ENCODE results near the gene C10orf120. TPM values are rescaled to one million over a fixed set of nuclear protein-coding genes. Genes with fewer than 3 reads are reported as not detected.

Gene C10orf120
- total and polyA plus RNA-seq, 9 donors: not detected

- DNase-seq: no peak
- no peaks in the 10 kb centered on the region for H3K4me1 ChIP-seq (ENCODE audit: control insufficient read depth, insufficient read depth, low read length)
- no peaks in the 10 kb centered on the region for H3K36me3 ChIP-seq (ENCODE audit: control insufficient read depth, insufficient read depth, low read length)
- H3K9me3 ChIP-seq (replicated peaks; ENCODE audit: control insufficient read depth, low read depth, low read length): no peaks in the 10 kb centered on the region
- WGBS (ENCODE audit: insufficient coverage): no CpG with 5 or more reads among the region's 2 CpGs
- H3K4me3 ChIP-seq (ENCODE audit: low read length): no peak overlapping the region
- no peak overlapping the region for H3K27ac ChIP-seq (ENCODE audit: low read length)
- peaks cover 7% of the 10 kb centered on the region for H3K27me3 ChIP-seq (ENCODE audit: control insufficient read depth, insufficient read depth, low read length)
Observed at GRCh38 chr10:122656308-122656705, 43.3 kb downstream of the C10orf120 start.

- DNase-seq: no peak
- no peaks in the 10 kb centered on the region for H3K9me3 ChIP-seq (replicated peaks; ENCODE audit: control insufficient read depth, low read depth, low read length)
- WGBS (ENCODE audit: insufficient coverage): 78% methylated on average over 8 of the region's 9 CpGs
Observed at GRCh38 chr10:122655524-122656307, 43.9 kb downstream of the C10orf120 start.

GRCh38 chr10:122650331-122650730 is 49.3 kb downstream of the C10orf120 start:
- H3K4me3 ChIP-seq (ENCODE audit: low read length): no peak overlapping the region
- WGBS (ENCODE audit: insufficient coverage): no CpG with 5 or more reads among the region's 2 CpGs
- H3K4me1 ChIP-seq (ENCODE audit: control insufficient read depth, insufficient read depth, low read length): no peaks in the 10 kb centered on the region
- H3K9me3 ChIP-seq (replicated peaks; ENCODE audit: control insufficient read depth, low read depth, low read length): no peaks in the 10 kb centered on the region
- H3K36me3 ChIP-seq (ENCODE audit: control insufficient read depth, insufficient read depth, low read length): no peaks in the 10 kb centered on the region
- DNase-seq: no peak
- peaks cover 13% of the 10 kb centered on the region for H3K27me3 ChIP-seq (ENCODE audit: control insufficient read depth, insufficient read depth, low read length)
- no peak overlapping the region for H3K27ac ChIP-seq (ENCODE audit: low read length)

More at GRCh38 chr10:122655524-122656307, 43.9 kb downstream of the C10orf120 start:
- Histone ChIP-seq H3K27ac (ENCODE audit: low read length) (no peak overlapping the region), H3K27me3 (ENCODE audit: control insufficient read depth, insufficient read depth, low read length) (peaks cover 9% of the 10 kb centered on the region), H3K36me3 (ENCODE audit: control insufficient read depth, insufficient read depth, low read length) (no peaks in the 10 kb centered on the region), H3K4me1 (ENCODE audit: control insufficient read depth, insufficient read depth, low read length) (no peaks in the 10 kb centered on the region), H3K4me3 (ENCODE audit: low read length) (no peak overlapping the region)

- WGBS (ENCODE audit: insufficient coverage): 55% methylated on average over 4 of the region's 5 CpGs
- Histone ChIP-seq H3K9me3 (replicated peaks; ENCODE audit: control insufficient read depth, low read depth, low read length) (no peaks in the 10 kb centered on the region), H3K36me3 (ENCODE audit: control insufficient read depth, insufficient read depth, low read length) (no peaks in the 10 kb centered on the region)
Observed at GRCh38 chr10:122649903-122650302, 49.7 kb downstream of the C10orf120 start.

GRCh38 chr10:122648599-122649428 is 50.8 kb downstream of the C10orf120 start:
- no peaks in the 10 kb centered on the region for H3K9me3 ChIP-seq (replicated peaks; ENCODE audit: control insufficient read depth, low read depth, low read length)
- WGBS (ENCODE audit: insufficient coverage): 41% methylated on average over 7 of the region's 10 CpGs
- no peak overlapping the region for H3K4me3 ChIP-seq (ENCODE audit: low read length)
- peak; percentile 32 for DNase-seq
- no peak overlapping the region for H3K27ac ChIP-seq (ENCODE audit: low read length)
- H3K4me1 ChIP-seq (ENCODE audit: control insufficient read depth, insufficient read depth, low read length): no peaks in the 10 kb centered on the region
- H3K27me3 ChIP-seq (ENCODE audit: control insufficient read depth, insufficient read depth, low read length): peaks cover 12% of the 10 kb centered on the region
- no peaks in the 10 kb centered on the region for H3K36me3 ChIP-seq (ENCODE audit: control insufficient read depth, insufficient read depth, low read length)

More at GRCh38 chr10:122649903-122650302, 49.7 kb downstream of the C10orf120 start:
- no peaks in the 10 kb centered on the region for H3K4me1 ChIP-seq (ENCODE audit: control insufficient read depth, insufficient read depth, low read length)
- H3K27me3 ChIP-seq (ENCODE audit: control insufficient read depth, insufficient read depth, low read length): peaks cover 12% of the 10 kb centered on the region
- no peak overlapping the region for H3K27ac ChIP-seq (ENCODE audit: low read length)
- no peak for DNase-seq
- H3K4me3 ChIP-seq (ENCODE audit: low read length): no peak overlapping the region

Other genes with a start within 250 kb of the C10orf120 start
- not detected for gene ARMS2, start 245.2 kb downstream of the C10orf120 start, total RNA-seq
- not detected for gene ARMS2, start 245.2 kb downstream of the C10orf120 start, polyA plus RNA-seq (ENCODE audit: insufficient read depth in 1 of 8, insufficient read length in 8 of 8, low replicate concordance in 1 of 8)
- 219 TPM for gene HTRA1, start 238.3 kb downstream of the C10orf120 start, total RNA-seq
- gene HTRA1, start 238.3 kb downstream of the C10orf120 start, polyA plus RNA-seq (ENCODE audit: insufficient read depth in 1 of 8, insufficient read length in 8 of 8, low replicate concordance in 1 of 8): 100 to 1,000 TPM in 4 of 8 donors, 10 to 100 TPM in 4; 54.2 to 325 (median 105) TPM
- under 0.01 TPM for gene DMBT1, start 139.1 kb downstream of the C10orf120 start, total RNA-seq
- gene DMBT1, start 139.1 kb downstream of the C10orf120 start, polyA plus RNA-seq (ENCODE audit: insufficient read depth in 1 of 8, insufficient read length in 8 of 8, low replicate concordance in 1 of 8): 10 to 100 TPM in 1 of 8 donors, 1 to 10 TPM in 1, under 1 TPM in 3, not detected in 3; 0.05 to 14.3 (median 0.75) TPM
- 1.0 TPM for gene CUZD1, start 146.0 kb upstream of the C10orf120 start, total RNA-seq
- gene CUZD1, start 146.0 kb upstream of the C10orf120 start, polyA plus RNA-seq (ENCODE audit: insufficient read depth in 1 of 8, insufficient read length in 8 of 8, low replicate concordance in 1 of 8): 1 to 10 TPM in 6 of 8 donors, under 1 TPM in 2; 0.78 to 1.5 (median 1.3) TPM
- 2.3 TPM for gene FAM24B, start 179.7 kb upstream of the C10orf120 start, total RNA-seq
- 1 to 10 TPM; 1.6 to 4.1 (median 2.9) TPM for gene FAM24B, start 179.7 kb upstream of the C10orf120 start, polyA plus RNA-seq (ENCODE audit: insufficient read depth in 1 of 8, insufficient read length in 8 of 8, low replicate concordance in 1 of 8)
- gene FAM24A, start 210.8 kb upstream of the C10orf120 start, total RNA-seq: not detected
- gene FAM24A, start 210.8 kb upstream of the C10orf120 start, polyA plus RNA-seq (ENCODE audit: insufficient read depth in 1 of 8, insufficient read length in 8 of 8, low replicate concordance in 1 of 8): not detected

Measured in muscle of leg (tissue), 11 donors.